Testis (tissue), 5 donors: Measurements from ENCODE around the gene MINDY4B. TPM values are rescaled to one million over a fixed set of nuclear protein-coding genes. Genes with fewer than 3 reads are reported as not detected.

Experiments used
- DNase-seq: peaks from one replicate; pipeline ENCODE4 v3.0.0-alpha.2; 2019
- H3K27ac ChIP-seq, 2 donors: fragments of 200-600 bp; sonication (generic); one replicate each; pipeline ENCODE4 v1.5.1; 2019
- H3K27me3 ChIP-seq: fragments of 200-600 bp; sonication (generic); one replicate; pipeline ENCODE4 v1.5.1; 2019
- H3K36me3 ChIP-seq: fragments of 200-600 bp; sonication (generic); one replicate; pipeline ENCODE4 v1.5.1; 2017; ENCODE audit warnings: low read depth; ENCODE audit errors: missing control alignments
- H3K4me1 ChIP-seq: fragments of 200-600 bp; sonication (generic); one replicate; pipeline ENCODE4 v1.5.1; 2019
- H3K4me3 ChIP-seq, 2 donors: fragments of 200-600 bp; sonication (generic); one replicate each; pipeline ENCODE4 v1.5.1; 2017 to 2019
- H3K9me3 ChIP-seq: fragments of 200-600 bp; sonication (generic); one replicate; pipeline ENCODE4 v1.5.1; 2017
- POLR2A ChIP-seq: fragments of 450-650 bp; IDR thresholded peaks from one replicate; pipeline ENCODE4 v1.6.1; 2017; ENCODE audit warnings: antibody characterized with exemption, mild to moderate bottlenecking, moderate library complexity
- WGBS, 2 donors: methylation state at CpG; one replicate each; pipeline ENCODE4 v1.1.5; 2018; 5-methylcytosine and 5-hydroxymethylcytosine counted together
- intact Hi-C: fragments of 100-400 bp; cut with DNase I; formaldehyde crosslinking; loops from one replicate; pipeline ENCODE4 v1.15.1; 2023; ENCODE audit warnings: low total_unique reads
- long read RNA-seq, 2 donors: transcript quantifications; one replicate each; lab custom pipeline, GENCODE V29; 2026
- polyA plus RNA-seq: library from polyadenylated mRNA; stranded (reverse); fragments of 350-450 nt; fragmentation: Illumina TruSeq; extraction: RNeasy Lipid Tissue Mini Kit (QIAGEN cat#74804); gene quantifications from one replicate; pipeline ENCODE4 v1.2.3, GENCODE V29; 2014; ENCODE audit warnings: low read depth, low replicate concordance; ENCODE audit not compliant: insufficient read depth
- total RNA-seq, 2 donors: library from RNA; depleted of rRNA; stranded (reverse); fragments of >200 nt; gene quantifications; one replicate each; pipeline ENCODE4 v1.2.3, GENCODE V29; 2016
- TF ChIP-seq, protein P1 (sequence below), 3 experiments: fragments of 450-650 bp in 2 of 3; fragments of 200-600 bp in 1 of 3; sonication (generic) in 1 of 3; IDR thresholded peaks; one replicate each; pipeline ENCODE4 v1.5.1; 2016 to 2019; ENCODE audit warnings: antibody characterized with exemption in 3 of 3, mild to moderate bottlenecking in 2 of 3, moderate library complexity in 1 of 3

The MINDY4B gene
- total RNA-seq (not detected), polyA plus RNA-seq (not detected)
- long read RNA-seq, donor 1: 0 reads
- long read RNA-seq, donor 2: 0 reads

DNA sequence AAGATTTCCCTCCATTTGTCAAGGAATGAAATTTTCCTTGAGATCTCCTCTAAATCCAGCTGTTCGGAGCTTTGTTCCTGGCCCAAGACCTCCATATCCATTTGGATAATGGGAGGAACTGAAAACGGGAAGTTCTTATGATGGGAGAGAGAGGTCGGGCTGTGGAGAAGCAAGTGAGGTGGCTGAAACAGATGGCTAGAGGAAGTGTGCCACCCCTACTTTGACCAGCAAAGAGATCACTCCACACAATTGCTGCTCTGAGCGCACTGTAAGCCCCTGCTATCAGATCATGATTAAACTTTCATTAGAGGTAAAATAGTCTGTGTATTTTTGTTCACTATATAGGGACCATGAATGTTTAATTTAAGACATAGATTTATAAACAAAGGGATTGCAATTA, at the start of gene MINDY4B:
Gene MINDY4B (minus strand): TSS at position 101 of the 400 bp plus-strand sequence. CDS start 0 bp downstream, at position 101.
- intact Hi-C loops: no loop called here
- Histone ChIP-seq H3K4me3 (no peak within 1 kb of the TSS), H3K27me3 (no peaks in the 10 kb centered on the region), H3K36me3 (no peaks in the 10 kb centered on the region), H3K9me3 (no peaks in the 10 kb centered on the region), H3K4me1 (no peaks in the 10 kb centered on the region), H3K27ac (no peak within 1 kb of the TSS)
- 86 to 90% methylated on average over 4 of the region's 4 CpGs for WGBS, 2 donors
- DNase-seq: no peak
- no peak for TF ChIP-seq POLR2A
- TF ChIP-seq, protein P1, sequence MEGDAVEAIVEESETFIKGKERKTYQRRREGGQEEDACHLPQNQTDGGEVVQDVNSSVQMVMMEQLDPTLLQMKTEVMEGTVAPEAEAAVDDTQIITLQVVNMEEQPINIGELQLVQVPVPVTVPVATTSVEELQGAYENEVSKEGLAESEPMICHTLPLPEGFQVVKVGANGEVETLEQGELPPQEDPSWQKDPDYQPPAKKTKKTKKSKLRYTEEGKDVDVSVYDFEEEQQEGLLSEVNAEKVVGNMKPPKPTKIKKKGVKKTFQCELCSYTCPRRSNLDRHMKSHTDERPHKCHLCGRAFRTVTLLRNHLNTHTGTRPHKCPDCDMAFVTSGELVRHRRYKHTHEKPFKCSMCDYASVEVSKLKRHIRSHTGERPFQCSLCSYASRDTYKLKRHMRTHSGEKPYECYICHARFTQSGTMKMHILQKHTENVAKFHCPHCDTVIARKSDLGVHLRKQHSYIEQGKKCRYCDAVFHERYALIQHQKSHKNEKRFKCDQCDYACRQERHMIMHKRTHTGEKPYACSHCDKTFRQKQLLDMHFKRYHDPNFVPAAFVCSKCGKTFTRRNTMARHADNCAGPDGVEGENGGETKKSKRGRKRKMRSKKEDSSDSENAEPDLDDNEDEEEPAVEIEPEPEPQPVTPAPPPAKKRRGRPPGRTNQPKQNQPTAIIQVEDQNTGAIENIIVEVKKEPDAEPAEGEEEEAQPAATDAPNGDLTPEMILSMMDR (IDR thresholded peaks at IDR 0.05): no peak

DNA sequence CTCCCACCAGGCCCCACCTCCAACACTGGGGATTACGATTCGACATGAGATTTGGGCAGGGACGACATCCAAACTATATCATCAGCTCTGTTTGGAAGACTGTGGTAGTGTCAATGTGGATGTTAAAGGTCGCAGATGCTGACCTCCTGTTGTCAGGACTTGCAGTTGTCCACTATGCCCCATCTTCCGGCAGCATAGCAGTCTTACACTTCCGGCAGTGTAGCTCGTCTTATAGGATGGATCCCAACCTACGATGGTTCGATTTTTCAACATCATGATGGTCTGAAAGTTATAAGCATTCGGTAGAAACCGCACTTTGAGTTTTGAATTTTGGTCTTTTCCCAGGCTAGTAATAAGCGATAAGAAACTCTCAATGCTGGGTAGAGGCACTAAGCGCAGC, 46.7 kb upstream of the MINDY4B start:
- H3K9me3 ChIP-seq: no peaks in the 10 kb centered on the region
- H3K36me3 ChIP-seq: no peaks in the 10 kb centered on the region
- H3K27me3 ChIP-seq: no peaks in the 10 kb centered on the region
- intact Hi-C loops: no loop called here
- 65 to 69% methylated on average over 11 to 13 of the region's 13 CpGs for WGBS, 2 donors
- no peak overlapping the region for H3K27ac ChIP-seq
- no peaks in the 10 kb centered on the region for H3K4me1 ChIP-seq
- TF ChIP-seq POLR2A: no peak
- TF ChIP-seq, protein P1 (IDR thresholded peaks at IDR 0.05): no peak
- no peak overlapping the region for H3K4me3 ChIP-seq
- no peak for DNase-seq

DNA sequence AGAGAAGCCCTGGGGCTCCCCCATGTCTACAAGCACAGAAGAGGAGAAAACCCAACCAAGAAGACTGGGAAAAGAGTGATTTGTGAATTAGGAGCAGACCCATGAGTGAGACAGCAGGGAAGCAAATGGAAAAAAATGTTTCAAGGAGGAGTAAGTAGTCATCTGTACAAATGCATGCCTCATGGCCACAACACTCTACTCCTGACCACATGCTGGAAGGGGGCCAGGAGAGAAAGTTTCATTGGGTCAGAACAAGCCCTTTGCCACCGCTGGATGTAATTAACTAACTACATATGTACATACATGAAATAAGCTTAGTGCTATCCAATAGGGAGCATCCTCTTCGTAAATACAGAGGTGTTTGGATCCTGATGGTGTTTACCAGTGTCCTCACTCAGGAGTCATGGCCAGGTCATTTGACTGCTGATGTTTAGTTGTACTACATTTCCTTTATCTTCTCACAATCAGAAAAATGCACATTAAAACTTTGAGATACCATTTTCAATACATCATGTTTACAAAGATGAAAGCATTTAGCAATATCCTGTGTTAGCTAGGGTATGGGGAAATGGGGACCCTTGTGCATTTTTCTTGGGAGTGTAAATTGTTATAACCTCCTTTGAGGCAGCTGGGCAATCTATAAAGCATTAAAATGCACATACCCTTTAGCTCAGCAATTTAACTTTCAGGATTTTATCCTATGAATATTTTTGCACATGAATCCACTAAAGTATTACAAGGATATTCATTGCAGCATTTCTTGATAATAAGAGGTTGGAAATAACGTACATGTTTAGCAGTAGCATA, 40.2 kb upstream of the MINDY4B start:
- H3K4me1 ChIP-seq: no peaks in the 10 kb centered on the region
- no peak overlapping the region for H3K4me3 ChIP-seq
- no peak for DNase-seq
- no peak for TF ChIP-seq POLR2A
- TF ChIP-seq, protein P1 (IDR thresholded peaks at IDR 0.05): no peak
- intact Hi-C loops: no loop called here
- no peaks in the 10 kb centered on the region for H3K9me3 ChIP-seq
- 81 to 86% methylated on average over 3 of the region's 3 CpGs for WGBS, 2 donors
- no peaks in the 10 kb centered on the region for H3K36me3 ChIP-seq
- H3K27ac ChIP-seq: no peak overlapping the region
- no peaks in the 10 kb centered on the region for H3K27me3 ChIP-seq

DNA sequence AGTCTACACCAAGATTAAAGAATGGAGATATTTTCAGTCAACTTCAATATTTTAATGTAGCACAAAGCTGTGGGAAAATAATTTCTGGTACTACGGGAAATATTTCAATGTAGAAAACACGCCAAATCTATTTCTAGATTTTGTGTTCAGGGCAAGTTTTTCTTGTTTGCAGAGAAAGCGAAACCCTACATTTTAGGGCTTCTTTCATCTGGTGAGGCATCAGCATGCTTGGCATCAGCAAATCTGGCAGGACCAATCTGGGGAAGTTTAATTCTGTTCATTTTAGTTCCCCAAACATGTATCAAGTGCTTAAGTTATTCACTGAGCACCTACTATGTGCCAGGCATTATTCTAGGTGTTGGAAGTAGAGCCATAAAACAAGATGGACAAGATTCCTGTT, 37.0 kb upstream of the MINDY4B start:
- WGBS, 2 donors: 62 to 74% methylated on average over 3 of the region's 3 CpGs
- H3K4me3 ChIP-seq: no peak overlapping the region
- no peaks in the 10 kb centered on the region for H3K27me3 ChIP-seq
- no peak for DNase-seq
- H3K36me3 ChIP-seq: no peaks in the 10 kb centered on the region
- TF ChIP-seq POLR2A: no peak
- TF ChIP-seq, protein P1 (IDR thresholded peaks at IDR 0.05): no peak
- H3K27ac ChIP-seq: no peak overlapping the region
- H3K9me3 ChIP-seq: no peaks in the 10 kb centered on the region
- intact Hi-C loops: no loop called here
- H3K4me1 ChIP-seq: no peaks in the 10 kb centered on the region

DNA sequence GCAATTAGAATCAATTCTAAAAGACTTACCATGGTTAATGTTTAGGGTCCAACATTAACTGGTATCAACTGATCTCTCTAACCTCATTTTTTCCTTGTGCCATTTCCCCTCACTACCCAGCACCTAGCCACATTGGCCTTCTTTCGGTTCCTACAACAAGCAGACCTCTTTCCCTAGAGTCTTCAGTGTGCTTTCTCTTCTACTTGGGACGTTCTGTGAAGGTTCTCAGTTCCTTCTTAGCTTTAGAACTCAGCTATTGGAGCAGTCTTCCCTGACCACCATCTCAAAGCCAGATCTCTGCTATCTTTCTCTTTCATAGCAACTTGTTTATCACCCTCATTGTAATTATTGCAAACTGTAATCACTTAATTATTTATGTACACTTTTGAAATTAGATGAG, 31.5 kb upstream of the MINDY4B start:
- WGBS, 2 donors: 71 to 82% methylated on average over 2 of the region's 2 CpGs
- no peaks in the 10 kb centered on the region for H3K27me3 ChIP-seq
- no peak for TF ChIP-seq POLR2A
- TF ChIP-seq, protein P1 (IDR thresholded peaks at IDR 0.05): no peak
- H3K9me3 ChIP-seq: no peaks in the 10 kb centered on the region
- no peak for DNase-seq
- intact Hi-C loops: no loop called here
- no peaks in the 10 kb centered on the region for H3K4me1 ChIP-seq
- no peak overlapping the region for H3K27ac ChIP-seq
- H3K36me3 ChIP-seq: no peaks in the 10 kb centered on the region
- no peak overlapping the region for H3K4me3 ChIP-seq
